ENCODE results near the gene VASH1. TPM values are rescaled to one million over a fixed set of nuclear protein-coding genes. Genes with fewer than 3 reads are reported as not detected.

Gene VASH1
- total and polyA plus RNA-seq, 12 donors = 9.1 to 20.2 (median 13.4) TPM

GRCh38 chr14:76792422-76792821, 31.2 kb downstream of the VASH1 start:
- TF ChIP-seq CTCF (IDR thresholded peaks at IDR 0.05) = no peak
- no peak overlapping the region for H3K27ac ChIP-seq
- no peak overlapping the region for H3K4me3 ChIP-seq
- peaks cover 0 to 12% (median 0%) of the 10 kb centered on the region in 11 donors for H3K9me3 ChIP-seq
- 96 to 97% methylated on average over 2 of the region's 2 CpGs for WGBS, 2 donors
- H3K27me3 ChIP-seq = no peaks in the 10 kb centered on the region
- H3K4me1 ChIP-seq = peaks cover 0 to 6% (median 0%) of the 10 kb centered on the region in 9 donors
- DNase-seq (no peak), ATAC-seq (no peak)
- intact Hi-C loops (cut with DNase I) = no loop called here
- peaks cover 0 to 94% (median 47%) of the 10 kb centered on the region in 9 donors for H3K36me3 ChIP-seq

- no peak for DNase-seq
These were observed 32.1 kb downstream of the VASH1 start for GRCh38 chr14:76793324-76793723.

GRCh38 chr14:76793956-76794355, 32.7 kb downstream of the VASH1 start:
- Histone ChIP-seq H3K4me3 (no peak overlapping the region), H3K27me3 (no peaks in the 10 kb centered on the region), H3K4me1 (no peaks in the 10 kb centered on the region), H3K9me3 (peaks cover 0 to 12% (median 0%) of the 10 kb centered on the region in 11 donors), H3K36me3 (peaks cover 0 to 94% (median 43%) of the 10 kb centered on the region in 9 donors), H3K27ac (no peak overlapping the region)
- 84 to 93% methylated on average over 5 of the region's 5 CpGs for WGBS, 2 donors
- TF ChIP-seq CTCF (IDR thresholded peaks at IDR 0.05) = no peak
- intact Hi-C loops (cut with DNase I) = no loop called here
- DNase-seq (no peak), ATAC-seq (no peak)

More at GRCh38 chr14:76793324-76793723, 32.1 kb downstream of the VASH1 start:
- Histone ChIP-seq H3K27ac (no peak overlapping the region), H3K4me3 (no peak overlapping the region), H3K36me3 (peaks cover 0 to 94% (median 48%) of the 10 kb centered on the region in 9 donors), H3K4me1 (peaks cover 0 to 6% (median 0%) of the 10 kb centered on the region in 9 donors), H3K9me3 (peaks cover 0 to 12% (median 0%) of the 10 kb centered on the region in 11 donors), H3K27me3 (no peaks in the 10 kb centered on the region)
- intact Hi-C loops (cut with DNase I) = no loop called here
- ATAC-seq = no peak
- TF ChIP-seq CTCF (IDR thresholded peaks at IDR 0.05) = no peak
- 85 to 95% methylated on average over 3 to 4 of the region's 4 CpGs for WGBS, 2 donors

- no peak overlapping the region for H3K27ac ChIP-seq
- H3K36me3 ChIP-seq = peaks cover 0 to 83% (median 60%) of the 10 kb centered on the region in 9 donors
- H3K27me3 ChIP-seq = no peaks in the 10 kb centered on the region
- DNase-seq = no peak
- H3K4me3 ChIP-seq = no peak overlapping the region
- no peaks in the 10 kb centered on the region for H3K9me3 ChIP-seq
- WGBS, 2 donors = 97% methylated on average over 12 of the region's 12 CpGs
- TF ChIP-seq CTCF (IDR thresholded peaks at IDR 0.05) = no peak
- intact Hi-C loops (cut with DNase I) = loop anchor here in 2 of 10 donors (5.0 kb wide), 1 partner anchor 94 kb away; no protein-coding TSS in a partner anchor
- peaks cover 0 to 24% (median 15%) of the 10 kb centered on the region in 9 donors for H3K4me1 ChIP-seq
- no peak for ATAC-seq
These were observed 45.2 kb downstream of the VASH1 start for GRCh38 chr14:76806446-76806845.
